GM06990 (cell line): Measurements from ENCODE around the gene SLC25A44.
A peak's percentile ranks its signal among the peaks of the same experiment; 100 is the strongest.

Experiments
- DNase-seq: peaks from one replicate; pipeline ENCODE4 v3.0.0-alpha.2; 2011; ENCODE audit not compliant: insufficient read length; ENCODE audit errors: extremely low read depth
- H3K27me3 ChIP-seq: replicated peaks from 2 replicates; pipeline ENCODE4 v1.6.0; 2011; ENCODE audit warnings: low read length; ENCODE audit not compliant: control insufficient read depth, insufficient read depth
- H3K36me3 ChIP-seq: 2 replicates; pipeline ENCODE4 v1.5.1; 2011; ENCODE audit warnings: low read length; ENCODE audit not compliant: control insufficient read depth, insufficient read depth
- H3K4me3 ChIP-seq: replicated peaks from 2 replicates; pipeline ENCODE4 v1.5.1; 2011; ENCODE audit warnings: low read depth, mild to moderate bottlenecking, control low read depth, low read length
- CTCF ChIP-seq: IDR thresholded peaks from 2 replicates; pipeline ENCODE4 v1.5.1; 2011; ENCODE audit warnings: low read length, control low read depth, mild to moderate bottlenecking, inconsistent platforms; ENCODE audit not compliant: insufficient read depth, poor library complexity, severe bottlenecking

Gene SLC25A44, protein sequence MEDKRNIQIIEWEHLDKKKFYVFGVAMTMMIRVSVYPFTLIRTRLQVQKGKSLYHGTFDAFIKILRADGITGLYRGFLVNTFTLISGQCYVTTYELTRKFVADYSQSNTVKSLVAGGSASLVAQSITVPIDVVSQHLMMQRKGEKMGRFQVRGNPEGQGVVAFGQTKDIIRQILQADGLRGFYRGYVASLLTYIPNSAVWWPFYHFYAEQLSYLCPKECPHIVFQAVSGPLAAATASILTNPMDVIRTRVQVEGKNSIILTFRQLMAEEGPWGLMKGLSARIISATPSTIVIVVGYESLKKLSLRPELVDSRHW

DNA sequence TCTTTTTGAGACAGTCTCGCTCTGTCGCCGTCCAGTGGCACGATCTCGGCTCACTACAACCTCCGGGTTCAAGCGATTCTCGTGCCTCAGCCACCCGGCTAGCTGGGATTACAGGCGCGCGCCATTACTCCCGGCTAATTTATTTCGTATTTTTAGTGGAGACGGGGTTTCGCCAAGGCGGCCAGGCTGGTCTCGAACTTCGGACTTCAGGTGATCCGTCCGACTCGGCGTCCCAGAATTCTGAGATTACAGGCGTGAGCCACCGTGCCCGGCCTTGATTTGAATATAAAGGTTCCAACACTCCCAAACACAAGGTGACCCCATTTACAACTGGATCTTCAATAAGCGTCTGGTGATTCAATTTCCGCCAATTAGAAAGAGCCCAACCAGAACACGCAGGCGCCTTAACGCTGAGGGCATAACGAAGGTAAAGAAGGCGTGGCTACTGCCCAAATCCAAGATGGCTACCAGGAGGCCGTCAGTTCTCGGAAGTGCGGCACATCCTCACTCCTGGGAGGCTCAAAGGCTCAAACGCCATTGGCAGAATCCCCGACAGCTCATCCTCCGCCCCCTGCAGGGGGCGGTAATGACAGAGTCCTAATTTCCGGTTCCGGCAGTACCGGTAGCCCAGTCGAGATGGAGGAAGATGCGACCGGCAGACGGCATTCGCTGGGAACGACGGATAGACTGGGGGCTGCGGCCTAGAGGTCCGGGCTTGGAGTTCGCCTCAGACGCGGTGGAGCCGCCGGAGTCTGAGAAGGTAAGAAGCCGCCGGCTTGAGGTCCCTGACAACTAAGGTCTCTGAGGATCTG, at the start of gene SLC25A44:
TSS of gene SLC25A44 (plus strand) at position 617 of the 812 bp plus-strand sequence. CDS start 5,744 bp downstream, outside the sequence.
- peak; percentile 90 for DNase-seq
- Histone ChIP-seq H3K27me3 (no peaks in the 10 kb centered on the region), H3K4me3 (peak within 1 kb of the TSS; percentile 100), H3K36me3 (peaks cover 5% of the 10 kb centered on the region)
- peak; percentile 29 for TF ChIP-seq CTCF

DNA sequence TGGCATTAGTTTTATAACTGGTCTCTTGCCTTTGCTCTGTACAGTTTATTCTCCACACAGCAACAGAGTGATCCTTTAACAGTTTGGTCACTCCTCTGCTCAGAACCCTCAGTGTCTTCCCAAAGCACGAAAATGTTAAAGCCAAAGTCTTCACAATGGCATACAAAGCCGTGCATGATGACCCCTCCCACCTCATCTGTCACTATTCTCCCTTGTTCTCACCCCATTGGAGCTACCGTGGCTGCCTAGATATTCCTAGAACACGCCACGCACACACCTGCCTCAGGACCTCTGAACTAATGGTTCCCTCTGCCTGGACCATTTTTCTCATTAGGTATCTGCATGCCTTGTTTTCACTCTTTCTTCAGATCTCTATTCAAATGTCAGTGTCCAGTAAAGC, 49.2 kb upstream of the SLC25A44 start:
- no peak for TF ChIP-seq CTCF
- DNase-seq = no peak
- H3K36me3 ChIP-seq = no peaks in the 10 kb centered on the region
- H3K27me3 ChIP-seq = no peaks in the 10 kb centered on the region
- no peak overlapping the region for H3K4me3 ChIP-seq

- H3K4me3 ChIP-seq = no peak overlapping the region
- DNase-seq = no peak
- H3K36me3 ChIP-seq = no peaks in the 10 kb centered on the region
- H3K27me3 ChIP-seq = no peaks in the 10 kb centered on the region
- TF ChIP-seq CTCF = no peak
Measured at GRCh38 chr1:156145650-156146019, 48.3 kb upstream of the SLC25A44 start.

GRCh38 chr1:156146020-156146768, 47.7 kb upstream of the SLC25A44 start:
- peak; percentile 60 for DNase-seq
- Histone ChIP-seq H3K4me3 (peak overlapping the region; percentile 18), H3K27me3 (no peaks in the 10 kb centered on the region), H3K36me3 (no peaks in the 10 kb centered on the region)
- TF ChIP-seq CTCF = peak; percentile 75

DNA sequence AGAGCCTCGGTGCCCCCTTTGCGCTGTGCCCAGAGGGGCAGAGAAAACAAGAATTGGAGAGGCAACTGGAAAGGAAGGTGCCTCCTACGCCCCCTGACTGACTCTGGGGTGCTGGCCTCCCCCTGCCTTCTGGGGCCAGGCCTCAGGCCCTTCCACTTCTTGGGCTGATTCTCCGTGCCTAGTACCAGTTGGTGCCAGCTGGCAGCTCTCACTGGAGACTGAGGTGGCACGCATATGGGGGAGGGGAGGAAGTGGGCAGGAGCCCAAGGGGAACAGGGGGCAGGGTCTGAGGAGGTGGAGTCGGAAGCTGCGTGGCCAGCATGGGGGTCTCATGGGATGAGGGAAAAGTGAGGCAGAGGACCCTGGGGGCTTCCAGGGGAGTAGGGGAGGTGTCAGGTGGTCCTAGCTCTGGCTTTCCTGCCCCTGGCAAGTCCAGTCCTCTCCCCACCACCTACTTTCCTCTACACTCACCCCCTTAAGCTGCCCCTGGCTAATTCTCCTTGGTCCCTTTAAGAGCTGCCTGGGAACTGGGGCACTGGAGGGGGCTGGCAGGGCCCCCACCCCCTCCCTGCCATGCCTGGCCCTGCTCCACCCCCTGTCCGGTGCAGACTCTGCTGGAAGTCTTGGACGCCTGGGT, 47.0 kb upstream of the SLC25A44 start:
- no peak for TF ChIP-seq CTCF
- Histone ChIP-seq H3K27me3 (no peaks in the 10 kb centered on the region), H3K4me3 (no peak overlapping the region), H3K36me3 (no peaks in the 10 kb centered on the region)
- no peak for DNase-seq
